H9 (cell line): ENCODE data around the gene LTK. TPM values are rescaled to one million over a fixed set of nuclear protein-coding genes. Genes with fewer than 3 reads are reported as not detected.

Experiments used
- DNase-seq: peaks from one replicate; pipeline ENCODE4 v3.0.0-alpha.2; 2017
- H2AFZ ChIP-seq: one replicate; pipeline ENCODE4 v1.6.1; 2013; ENCODE audit warnings: mild to moderate bottlenecking, low read length, control low read depth, moderate library complexity
- H2AK5ac ChIP-seq: 2 replicates; pipeline ENCODE4 v1.6.1; 2013; ENCODE audit warnings: low read length, control low read depth, mixed read lengths; ENCODE audit not compliant: insufficient read length
- H2BK120ac ChIP-seq: one replicate; pipeline ENCODE4 v1.6.1; 2013; ENCODE audit warnings: low read depth, mild to moderate bottlenecking, low read length, control low read depth, inconsistent platforms; ENCODE audit not compliant: poor library complexity, severe bottlenecking
- H2BK12ac ChIP-seq: 2 replicates; pipeline ENCODE4 v1.6.1; 2013; ENCODE audit warnings: low read length, control low read depth, mixed read lengths, low read depth; ENCODE audit not compliant: insufficient read length
- H2BK15ac ChIP-seq: 2 replicates; pipeline ENCODE4 v1.6.1; 2013; ENCODE audit warnings: low read depth, low read length, control low read depth
- H2BK20ac ChIP-seq: one replicate; pipeline ENCODE4 v1.6.1; 2013; ENCODE audit warnings: low read depth, mild to moderate bottlenecking, low read length, control low read depth, inconsistent platforms; ENCODE audit not compliant: poor library complexity, severe bottlenecking
- H2BK5ac ChIP-seq: 2 replicates; pipeline ENCODE4 v1.6.1; 2013; ENCODE audit warnings: low read length, control low read depth, mixed read lengths; ENCODE audit not compliant: insufficient read length
- H3K14ac ChIP-seq: 2 replicates; pipeline ENCODE4 v1.6.1; 2013; ENCODE audit warnings: low read length, control low read depth; ENCODE audit not compliant: insufficient read depth
- H3K18ac ChIP-seq: 2 replicates; pipeline ENCODE4 v1.6.1; 2013; ENCODE audit warnings: low read depth, mild to moderate bottlenecking, mixed read lengths, low read length, control low read depth; ENCODE audit not compliant: insufficient read length
- H3K23ac ChIP-seq: 2 replicates; pipeline ENCODE4 v1.6.1; 2013; ENCODE audit warnings: low read length, control low read depth, mixed read lengths, low read depth; ENCODE audit not compliant: insufficient read length
- H3K23me2 ChIP-seq: 2 replicates; pipeline ENCODE4 v1.6.1; 2013; ENCODE audit warnings: low read depth, mild to moderate bottlenecking, mixed read lengths, low read length, control low read depth; ENCODE audit not compliant: insufficient read length, poor library complexity, severe bottlenecking
- H3K27ac ChIP-seq: 2 replicates; pipeline ENCODE4 v1.5.1; 2013; ENCODE audit warnings: low read length, control low read depth, mixed read lengths, low read depth; ENCODE audit not compliant: insufficient read length
- H3K27me3 ChIP-seq: 2 replicates; pipeline ENCODE4 v1.6.1; 2013; ENCODE audit warnings: low read length, control low read depth, inconsistent platforms; ENCODE audit not compliant: insufficient read depth
- H3K4ac ChIP-seq: 2 replicates; pipeline ENCODE4 v1.6.1; 2013; ENCODE audit warnings: low read depth, mild to moderate bottlenecking, control low read depth, inconsistent platforms, low read length, moderate library complexity
- H3K4me1 ChIP-seq: 2 replicates; pipeline ENCODE4 v1.6.1; 2013; ENCODE audit warnings: low read length, control low read depth, inconsistent platforms; ENCODE audit not compliant: insufficient read depth
- H3K4me2 ChIP-seq: 2 replicates; pipeline ENCODE4 v1.6.1; 2013; ENCODE audit warnings: low read length, control low read depth, mixed read lengths; ENCODE audit not compliant: insufficient read length, insufficient read depth
- H3K56ac ChIP-seq: 2 replicates; pipeline ENCODE4 v1.6.1; 2013; ENCODE audit warnings: low read depth, mild to moderate bottlenecking, mixed read lengths, low read length, control low read depth; ENCODE audit not compliant: insufficient read length
- H3K79me1 ChIP-seq: 2 replicates; pipeline ENCODE4 v1.6.1; 2013; ENCODE audit warnings: low read depth, mild to moderate bottlenecking, moderate library complexity, low read length, control low read depth, inconsistent platforms; ENCODE audit not compliant: insufficient read depth, poor library complexity, severe bottlenecking
- H3K79me2 ChIP-seq: 2 replicates; pipeline ENCODE4 v1.6.1; 2013; ENCODE audit warnings: low read length, control low read depth, inconsistent platforms; ENCODE audit not compliant: insufficient read depth
- H3K9ac ChIP-seq: 2 replicates; pipeline ENCODE4 v1.6.1; 2013; ENCODE audit warnings: low read length, control low read depth, mixed read lengths; ENCODE audit not compliant: insufficient read length; ENCODE audit errors: extremely low read depth
- H3K9me3 ChIP-seq: one replicate; pipeline ENCODE4 v1.6.1; 2013; ENCODE audit warnings: low read depth, low read length, inconsistent platforms; ENCODE audit not compliant: control insufficient read depth
- H3T11ph ChIP-seq: one replicate; pipeline ENCODE4 v1.6.1; 2013; ENCODE audit warnings: mild to moderate bottlenecking, low read length, control low read depth, inconsistent platforms
- H4K20me1 ChIP-seq: one replicate; pipeline ENCODE4 v1.6.1; 2013; ENCODE audit not compliant: control insufficient read depth, insufficient read length, insufficient read depth
- H4K5ac ChIP-seq: 2 replicates; pipeline ENCODE4 v1.6.1; 2013; ENCODE audit warnings: low read depth, mild to moderate bottlenecking, mixed read lengths, low read length, control low read depth; ENCODE audit not compliant: insufficient read length
- H4K8ac ChIP-seq: replicated peaks from 2 replicates; pipeline ENCODE4 v1.6.1; 2013; ENCODE audit warnings: low read length, control low read depth, mixed read lengths, low read depth; ENCODE audit not compliant: insufficient read length
- H4K91ac ChIP-seq: 2 replicates; pipeline ENCODE4 v1.6.1; 2013; ENCODE audit warnings: low read depth, mild to moderate bottlenecking, moderate library complexity, mixed read lengths, low read length, control low read depth; ENCODE audit not compliant: insufficient read length
- H3K27ac Mint-ChIP-seq, 3 experiments: 2 replicates in 2 of 3; 3 replicates in 1 of 3; pipeline ENCODE4 v1.8.0; 2020 to 2021; ENCODE audit warnings: mixed read lengths in 3 of 3, mild to moderate bottlenecking in 1 of 3, moderate library complexity in 1 of 3
- H3K27me3 Mint-ChIP-seq: 2 replicates; pipeline ENCODE4 v1.8.0; 2021; ENCODE audit warnings: low read depth, mild to moderate bottlenecking, moderate library complexity, mixed read lengths
- H3K36me3 Mint-ChIP-seq, 3 experiments: 2 replicates in 2 of 3; 3 replicates in 1 of 3; pipeline ENCODE4 v1.8.0; 2020 to 2021; ENCODE audit warnings: low read depth in 3 of 3, mixed read lengths in 3 of 3; ENCODE audit not compliant: insufficient read depth in 1 of 3
- H3K4me1 Mint-ChIP-seq, 2 experiments: 2 replicates each; pipeline ENCODE4 v1.8.0; 2020; ENCODE audit warnings: mixed read lengths in 2 of 2
- H3K4me3 Mint-ChIP-seq, 2 experiments: 2 replicates in 1 of 2; 3 replicates in 1 of 2; pipeline ENCODE4 v1.8.0; 2020 to 2021; ENCODE audit warnings: mild to moderate bottlenecking in 2 of 2, mixed read lengths in 2 of 2, moderate library complexity in 1 of 2
- H3K9me3 Mint-ChIP-seq, 2 experiments: 2 replicates in 1 of 2; 3 replicates in 1 of 2; pipeline ENCODE4 v1.8.0; 2020; ENCODE audit warnings: mild to moderate bottlenecking in 2 of 2, mixed read lengths in 2 of 2, moderate library complexity in 1 of 2
- CTCF ChIP-seq: fragments of 200-600 bp; sonication (generic); conservative IDR thresholded peaks from 3 replicates; pipeline ENCODE4 v1.8.0; 2021; ENCODE audit warnings: antibody characterized with exemption, mild to moderate bottlenecking
- WGBS: extraction: QIAGEN DNeasy Blood & Tissue Kit; methylation state at CpG from one replicate; pipeline ENCODE4 v1.1.7; 2013; ENCODE audit warnings: missing lambda C conversion rate, low lambda C conversion rate, mixed read lengths; ENCODE audit not compliant: insufficient read length; ENCODE audit errors: extremely low coverage; 5-methylcytosine and 5-hydroxymethylcytosine counted together
- total RNA-seq: library from RNA; stranded (reverse); gene quantifications from 2 replicates; pipeline ENCODE4 v1.2.1, GENCODE V29; 2021

LTK gene
- total RNA-seq, 1 experiment from 2014 or later = 0.31 TPM

GRCh38 chr15:41511899-41512369 is 1.7 kb downstream of the LTK start:
- Histone ChIP-seq H3K23me2 (peaks cover 11% of the 10 kb centered on the region), H3K4ac (no peak overlapping the region), H3K9ac (no peak overlapping the region), H3K79me2 (no peaks in the 10 kb centered on the region), H3K27ac (no peak overlapping the region), H4K5ac (no peak overlapping the region), H3T11ph (no peak overlapping the region), H3K56ac (no peak overlapping the region), H4K91ac (no peak overlapping the region), H3K14ac (no peak overlapping the region), H2BK20ac (no peak overlapping the region), H2BK120ac (no peak overlapping the region), H4K20me1 (no peaks in the 10 kb centered on the region), H3K27me3 (peaks cover 30% of the 10 kb centered on the region), H2BK5ac (no peak overlapping the region), H4K8ac (no peak overlapping the region), H2AFZ (no peak overlapping the region), H2BK12ac (no peak overlapping the region), H3K79me1 (no peaks in the 10 kb centered on the region), H3K9me3 (no peaks in the 10 kb centered on the region), H3K4me1 (no peaks in the 10 kb centered on the region), H2BK15ac (no peak overlapping the region), H3K18ac (no peak overlapping the region), H3K4me2 (peak overlapping the region; percentile 87), H2AK5ac (no peak overlapping the region), H3K23ac (no peak overlapping the region)
- DNase-seq = no peak
- H3K27me3 Mint-ChIP-seq = peaks cover 81% of the 10 kb centered on the region
- no peaks in the 10 kb centered on the region; a peak in 1 of 5 replicates for H3K9me3 Mint-ChIP-seq
- no peak overlapping the region for H3K27ac Mint-ChIP-seq
- no peak for TF ChIP-seq CTCF
- no CpG with 5 or more reads among the region's 49 CpGs for WGBS
- peaks cover 23 to 27% of the 10 kb centered on the region in 2 experiments for H3K4me1 Mint-ChIP-seq
- peaks cover 6 to 9% (median 8%) of the 10 kb centered on the region in 3 experiments for H3K36me3 Mint-ChIP-seq
- peak overlapping the region; percentile 60 to 84 for H3K4me3 Mint-ChIP-seq
